Neural progenitor cell (in vitro differentiated cells): ENCODE results near the gene OPN1SW.

Experiments used
- CTCF ChIP-seq: fragments of 200-600 bp; sonication (generic); IDR thresholded peaks from 2 replicates; pipeline ENCODE4 v1.5.1; 2017; ENCODE audit warnings: antibody characterized with exemption, mild to moderate bottlenecking
- EZH2phosphoT487 ChIP-seq: fragments of 200-600 bp; sonication (generic); IDR thresholded peaks from 2 replicates; pipeline ENCODE4 v1.6.1; 2017; ENCODE audit warnings: antibody characterized with exemption

- TF ChIP-seq CTCF (no peak), EZH2phosphoT487 (no peak)
Measured at GRCh38 chr7:128796327-128796726, 20.7 kb upstream of the OPN1SW start.
